DND-41 (cell line): ENCODE data around the gene ADSS1.

Source experiments
- EZH2 ChIP-seq: IDR thresholded peaks from 3 replicates; pipeline ENCODE4 v1.6.1; 2012; ENCODE audit warnings: borderline replicate concordance, low read depth, mild to moderate bottlenecking, moderate library complexity, low read length, inconsistent platforms; ENCODE audit not compliant: severe bottlenecking
- TF ChIP-seq, protein P1 (sequence below): IDR thresholded peaks from 2 replicates; pipeline ENCODE4 v1.5.1; 2012; ENCODE audit warnings: borderline replicate concordance, low read length, moderate library complexity, mild to moderate bottlenecking; ENCODE audit not compliant: poor library complexity, severe bottlenecking; ENCODE audit errors: extremely low read depth

DNA sequence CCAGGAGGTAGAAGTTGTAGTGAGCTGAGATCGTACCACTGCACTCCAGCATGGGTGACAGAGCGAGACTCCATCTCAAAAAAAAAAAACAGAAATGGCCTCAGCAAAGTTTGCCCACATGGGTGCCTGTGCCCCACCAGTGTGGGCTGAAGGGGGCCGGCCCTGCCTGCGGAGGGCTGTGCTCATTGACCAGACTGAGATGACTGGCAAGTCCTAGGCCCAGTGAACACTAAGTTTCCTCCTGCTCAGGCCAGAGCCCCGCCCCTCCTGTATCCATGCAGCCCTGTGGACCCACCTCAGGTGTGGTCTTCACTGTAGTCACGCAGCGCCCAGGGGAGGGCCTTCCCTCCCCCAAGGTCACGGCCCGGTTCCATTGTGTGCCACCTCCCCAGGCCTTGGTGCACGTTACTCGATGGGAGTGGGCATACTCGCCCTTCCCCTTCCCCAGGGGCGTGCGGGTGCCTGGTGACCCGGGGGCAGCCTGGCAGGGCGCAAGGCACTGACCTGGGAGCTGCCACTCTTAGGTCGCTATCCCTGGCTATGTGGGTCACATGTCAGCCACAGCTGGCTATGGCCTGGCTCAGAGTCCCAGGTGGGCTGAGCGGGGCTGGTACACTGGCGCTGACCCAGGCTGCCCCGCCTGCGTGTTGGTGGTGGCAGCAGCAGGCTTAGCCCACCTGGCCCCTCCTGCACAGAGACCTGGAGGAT is 18.5 kb upstream of the ADSS1 start:
- no peak for TF ChIP-seq EZH2
- TF ChIP-seq, protein P1, sequence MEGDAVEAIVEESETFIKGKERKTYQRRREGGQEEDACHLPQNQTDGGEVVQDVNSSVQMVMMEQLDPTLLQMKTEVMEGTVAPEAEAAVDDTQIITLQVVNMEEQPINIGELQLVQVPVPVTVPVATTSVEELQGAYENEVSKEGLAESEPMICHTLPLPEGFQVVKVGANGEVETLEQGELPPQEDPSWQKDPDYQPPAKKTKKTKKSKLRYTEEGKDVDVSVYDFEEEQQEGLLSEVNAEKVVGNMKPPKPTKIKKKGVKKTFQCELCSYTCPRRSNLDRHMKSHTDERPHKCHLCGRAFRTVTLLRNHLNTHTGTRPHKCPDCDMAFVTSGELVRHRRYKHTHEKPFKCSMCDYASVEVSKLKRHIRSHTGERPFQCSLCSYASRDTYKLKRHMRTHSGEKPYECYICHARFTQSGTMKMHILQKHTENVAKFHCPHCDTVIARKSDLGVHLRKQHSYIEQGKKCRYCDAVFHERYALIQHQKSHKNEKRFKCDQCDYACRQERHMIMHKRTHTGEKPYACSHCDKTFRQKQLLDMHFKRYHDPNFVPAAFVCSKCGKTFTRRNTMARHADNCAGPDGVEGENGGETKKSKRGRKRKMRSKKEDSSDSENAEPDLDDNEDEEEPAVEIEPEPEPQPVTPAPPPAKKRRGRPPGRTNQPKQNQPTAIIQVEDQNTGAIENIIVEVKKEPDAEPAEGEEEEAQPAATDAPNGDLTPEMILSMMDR: no peak
